CD4-positive, alpha-beta T cell treated with Interleukin-21 for 1 hour (primary cell): ENCODE results near the gene PARP11.
"Not testable (repeated sequence)": the region's sequence is repeated elsewhere in the genome, so short reads cannot be mapped to it uniquely, and the experiment has no call there.

Experiments used
- DNase-seq: peaks from one replicate; pipeline ENCODE4 v3.0.0-alpha.2; 2020

Gene PARP11

GRCh38 chr12:3882406-3882805, 9.2 kb upstream of the PARP11 start:
- DNase-seq, result no peak

- DNase-seq, result no peak
Observed at GRCh38 chr12:3881281-3881950, 8.2 kb upstream of the PARP11 start.

GRCh38 chr12:3879846-3880245, 6.6 kb upstream of the PARP11 start:
- no peak for DNase-seq

- peak; percentile 52 for DNase-seq
Observed at GRCh38 chr12:3871356-3871755, 1.8 kb downstream of the PARP11 start.

- peak; percentile 71 for DNase-seq
Observed at GRCh38 chr12:3869865-3870264, 3.3 kb downstream of the PARP11 start.

GRCh38 chr12:3869433-3869832, 3.8 kb downstream of the PARP11 start:
- no peak for DNase-seq

GRCh38 chr12:3863756-3864155, 9.4 kb downstream of the PARP11 start:
- DNase-seq, result no peak

GRCh38 chr12:3842517-3842916, 30.7 kb downstream of the PARP11 start:
- no peak for DNase-seq

GRCh38 chr12:3841783-3842182, 31.4 kb downstream of the PARP11 start:
- DNase-seq, result no peak

GRCh38 chr12:3840833-3841232, 32.4 kb downstream of the PARP11 start:
- not testable (repeated sequence) for DNase-seq

- not testable (repeated sequence) for DNase-seq
Observed at GRCh38 chr12:3839745-3840144, 33.5 kb downstream of the PARP11 start.

- DNase-seq, result peak; percentile 25
Observed at GRCh38 chr12:3838701-3839548, 34.3 kb downstream of the PARP11 start.

GRCh38 chr12:3838076-3838475, 35.1 kb downstream of the PARP11 start:
- no peak for DNase-seq

GRCh38 chr12:3837049-3837448, 36.1 kb downstream of the PARP11 start:
- DNase-seq, result no peak

GRCh38 chr12:3836641-3837040, 36.6 kb downstream of the PARP11 start:
- no peak for DNase-seq

- no peak for DNase-seq
Observed at GRCh38 chr12:3835914-3836313, 37.3 kb downstream of the PARP11 start.

- no peak for DNase-seq
Observed at GRCh38 chr12:3834774-3835173, 38.4 kb downstream of the PARP11 start.

GRCh38 chr12:3833670-3834310, 39.4 kb downstream of the PARP11 start:
- DNase-seq, result no peak

- DNase-seq, result no peak
Observed at GRCh38 chr12:3832738-3833137, 40.5 kb downstream of the PARP11 start.

GRCh38 chr12:3828888-3829287, 44.3 kb downstream of the PARP11 start:
- no peak for DNase-seq

- DNase-seq, result no peak
Observed at GRCh38 chr12:3827301-3828000, 45.7 kb downstream of the PARP11 start.

GRCh38 chr12:3821441-3821840, 51.8 kb downstream of the PARP11 start:
- DNase-seq, result no peak

GRCh38 chr12:3820122-3820521, 53.1 kb downstream of the PARP11 start:
- DNase-seq, result no peak
